ENCODE measurements around the gene HDAC10.

HDAC10 gene

DNA sequence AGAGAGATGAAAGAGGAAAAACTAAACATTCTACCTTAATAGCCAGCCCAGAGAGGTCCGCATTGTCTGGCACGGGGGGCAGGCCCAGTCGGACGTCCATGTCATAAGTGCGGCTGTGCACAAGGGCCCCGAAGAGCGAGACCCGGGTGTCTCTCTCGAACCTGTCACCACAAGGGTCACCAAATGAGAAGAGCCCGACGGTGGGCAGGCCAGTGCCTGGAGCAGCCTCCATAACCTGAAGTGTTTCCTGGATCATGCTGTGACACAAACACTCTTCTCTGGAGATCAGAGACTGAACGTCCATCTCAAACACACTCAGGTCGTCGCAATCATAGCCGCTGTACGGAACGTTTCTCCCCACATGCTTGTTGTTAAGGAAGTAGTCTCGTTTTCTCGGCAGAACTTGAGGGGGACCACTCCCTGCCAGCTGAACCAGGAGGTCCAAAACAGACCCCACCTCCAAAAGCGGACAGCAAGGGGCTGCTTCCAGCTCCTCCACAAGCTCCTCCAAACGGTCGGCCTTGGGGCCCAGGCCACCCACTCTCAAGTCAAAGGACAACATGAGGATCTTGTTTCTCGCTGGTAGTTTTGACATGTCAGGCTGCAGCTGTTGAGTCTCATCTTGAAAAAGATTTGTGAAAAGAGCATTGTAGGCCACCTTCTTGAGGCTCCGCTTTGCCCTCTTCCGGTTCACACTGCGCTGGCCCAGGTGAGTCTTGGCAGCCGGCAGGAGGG lies 7.2 kb downstream of the HDAC10 start:
- ChIA-PET CTCF (interaction anchor here (0.9 to 3.6 kb wide), 14 partner anchors 13 to 448 kb away, joined by 3 to 13 read pairs (median 3); no protein-coding TSS in a partner anchor), POLR2A (interaction anchor here (0.7 kb wide), 1 partner anchor 8 kb away, joined by 3 read pairs; no protein-coding TSS in a partner anchor)
- TF ChIP-seq, protein P1, sequence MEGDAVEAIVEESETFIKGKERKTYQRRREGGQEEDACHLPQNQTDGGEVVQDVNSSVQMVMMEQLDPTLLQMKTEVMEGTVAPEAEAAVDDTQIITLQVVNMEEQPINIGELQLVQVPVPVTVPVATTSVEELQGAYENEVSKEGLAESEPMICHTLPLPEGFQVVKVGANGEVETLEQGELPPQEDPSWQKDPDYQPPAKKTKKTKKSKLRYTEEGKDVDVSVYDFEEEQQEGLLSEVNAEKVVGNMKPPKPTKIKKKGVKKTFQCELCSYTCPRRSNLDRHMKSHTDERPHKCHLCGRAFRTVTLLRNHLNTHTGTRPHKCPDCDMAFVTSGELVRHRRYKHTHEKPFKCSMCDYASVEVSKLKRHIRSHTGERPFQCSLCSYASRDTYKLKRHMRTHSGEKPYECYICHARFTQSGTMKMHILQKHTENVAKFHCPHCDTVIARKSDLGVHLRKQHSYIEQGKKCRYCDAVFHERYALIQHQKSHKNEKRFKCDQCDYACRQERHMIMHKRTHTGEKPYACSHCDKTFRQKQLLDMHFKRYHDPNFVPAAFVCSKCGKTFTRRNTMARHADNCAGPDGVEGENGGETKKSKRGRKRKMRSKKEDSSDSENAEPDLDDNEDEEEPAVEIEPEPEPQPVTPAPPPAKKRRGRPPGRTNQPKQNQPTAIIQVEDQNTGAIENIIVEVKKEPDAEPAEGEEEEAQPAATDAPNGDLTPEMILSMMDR (IDR thresholded peaks at IDR 0.05; ENCODE audit: control extremely low read depth, extremely low read depth, low read depth, missing control alignments) = no peak
- DNase-seq (ENCODE audit: extremely low spot score) = no peak

DNA sequence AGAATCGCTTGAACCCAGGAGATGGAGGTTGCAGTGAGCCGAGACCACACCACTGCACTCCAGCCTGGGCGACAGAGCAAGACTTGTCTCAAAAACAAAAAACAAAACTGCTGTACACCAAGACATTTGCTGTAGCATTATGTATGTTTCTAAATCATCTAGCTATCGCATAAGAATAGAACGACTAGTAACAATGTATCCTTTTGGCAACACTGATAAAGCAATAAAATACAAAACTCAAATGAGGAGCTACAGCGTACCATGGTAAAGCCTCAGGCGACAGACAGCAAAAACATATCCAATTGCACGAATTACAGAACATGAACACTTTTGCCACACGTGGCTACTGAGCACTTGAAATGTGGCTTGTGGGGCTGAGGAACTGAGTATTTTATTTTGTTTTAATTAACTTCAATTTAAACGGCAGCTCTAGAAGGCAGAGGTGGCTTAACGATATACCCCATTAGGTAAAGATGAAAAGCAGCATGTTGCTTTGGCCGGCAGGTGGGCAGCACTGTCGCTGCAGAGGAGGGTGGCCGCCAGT lies 8.6 kb downstream of the HDAC10 start:
- no peak for DNase-seq (ENCODE audit: extremely low spot score)

DNA sequence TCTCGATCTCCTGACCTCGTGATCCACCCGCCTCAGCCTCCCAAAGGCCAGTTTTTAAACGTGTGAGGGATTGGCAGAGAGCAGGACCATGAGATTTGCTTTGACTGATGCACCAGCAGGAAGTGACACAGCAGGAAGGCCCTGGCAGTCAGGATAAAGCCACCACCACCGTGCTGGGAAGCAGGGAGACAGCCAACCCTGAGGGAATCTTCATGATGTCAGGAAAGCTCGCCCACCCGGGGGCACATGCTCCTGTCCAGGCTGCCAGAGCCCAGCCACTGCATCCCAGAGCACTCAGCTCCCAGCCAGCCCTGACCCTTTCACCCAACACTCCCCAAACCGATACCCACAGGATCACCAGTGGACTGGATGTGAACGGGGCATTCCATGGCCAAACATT lies 12.3 kb downstream of the HDAC10 start:
- CTCF ChIA-PET = interaction anchor here (1.4 to 2.9 kb wide), 2 partner anchors 11 to 259 kb away, joined by 4 to 15 read pairs; no protein-coding TSS in a partner anchor
- no peak for DNase-seq (ENCODE audit: extremely low spot score)
- TF ChIP-seq, protein P1 (IDR thresholded peaks at IDR 0.05; ENCODE audit: control extremely low read depth, extremely low read depth, low read depth, missing control alignments) = no peak
- POLR2A ChIA-PET = no interaction called here

More for the DNA sequence above, 8.6 kb downstream of the HDAC10 start:
- POLR2A ChIA-PET = interaction anchor here (0.6 kb wide), 1 partner anchor 265 kb away, joined by 3 read pairs; the partner anchor contains the start of genes LMF2 and NCAPH2
- CTCF ChIA-PET = interaction anchor here (0.6 to 3.0 kb wide), 15 partner anchors 8 to 379 kb away, joined by 3 to 23 read pairs (median 3); partner anchors contain the start of genes HDAC10 and SCO2
- TF ChIP-seq, protein P1 (IDR thresholded peaks at IDR 0.05; ENCODE audit: control extremely low read depth, extremely low read depth, low read depth, missing control alignments) = no peak

DNA sequence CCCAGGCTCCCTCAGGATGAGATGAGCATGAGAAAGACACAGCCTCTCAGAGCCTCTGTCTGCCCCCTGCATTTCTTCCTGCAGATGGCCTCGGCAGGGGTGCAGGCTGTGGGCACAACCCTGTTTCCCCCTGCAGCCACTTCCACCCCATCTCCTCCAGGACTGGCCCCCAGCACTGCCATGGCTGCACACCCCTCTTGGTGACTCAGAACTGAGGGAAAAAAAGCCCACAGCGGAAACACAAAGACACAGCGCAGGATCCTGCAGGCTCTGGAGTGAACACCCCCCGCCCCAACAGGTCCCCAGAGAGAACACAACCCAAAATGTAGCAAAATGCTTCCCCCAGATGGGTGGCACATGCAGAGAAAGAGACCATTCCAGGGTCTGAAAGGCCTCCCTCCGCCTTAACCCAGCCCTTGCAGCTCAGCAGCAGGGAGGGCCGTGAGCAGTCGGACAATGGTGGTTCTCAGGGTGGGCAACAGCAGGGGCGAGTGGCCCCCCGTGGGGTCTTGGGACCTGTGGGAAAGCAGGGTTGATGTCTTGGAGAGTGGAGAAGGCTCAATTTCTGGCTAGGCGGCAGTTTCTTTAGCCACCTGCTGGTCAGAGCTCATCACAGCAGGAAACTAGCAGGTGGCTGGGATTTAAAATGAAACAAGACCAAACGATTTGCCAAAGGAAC lies 14.2 kb downstream of the HDAC10 start:
- TF ChIP-seq, protein P1 (IDR thresholded peaks at IDR 0.05; ENCODE audit: control extremely low read depth, extremely low read depth, low read depth, missing control alignments) = peak; percentile 30
- POLR2A ChIA-PET = no interaction called here
- CTCF ChIA-PET = interaction anchor here (0.6 to 3.0 kb wide), 9 partner anchors 14 to 163 kb away, joined by 3 to 10 read pairs (median 3); partner anchors contain the start of gene HDAC10
- no peak for DNase-seq (ENCODE audit: extremely low spot score)

DNA sequence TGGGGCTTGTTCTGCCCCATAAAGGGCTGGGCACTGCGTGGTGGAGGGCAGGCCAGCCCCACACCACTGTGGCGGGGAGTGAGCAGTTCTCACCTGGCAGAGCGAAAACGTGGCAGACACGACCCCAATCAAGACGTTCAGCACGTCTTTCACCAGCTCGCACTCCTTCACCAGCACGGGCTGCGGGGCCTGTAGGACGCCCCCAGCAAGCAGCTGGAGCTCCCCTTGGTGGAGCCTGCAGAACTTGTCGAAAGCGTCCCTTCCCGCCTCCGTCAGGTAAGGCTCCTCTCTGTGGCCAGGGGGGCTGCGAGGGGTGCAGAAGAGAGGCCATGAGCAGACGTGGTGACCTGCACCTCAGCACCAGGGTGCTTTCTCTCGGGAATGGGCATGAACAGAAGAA lies 17.8 kb downstream of the HDAC10 start:
- CTCF ChIA-PET = interaction anchor here (1.3 to 4.3 kb wide), 4 partner anchors 8 to 27 kb away, joined by 4 to 23 read pairs (median 4); partner anchors contain the start of gene HDAC10

More for the DNA sequence above, 17.8 kb downstream of the HDAC10 start:
- POLR2A ChIA-PET = no interaction called here
- no peak for DNase-seq (ENCODE audit: extremely low spot score)
- TF ChIP-seq, protein P1 (IDR thresholded peaks at IDR 0.05; ENCODE audit: control extremely low read depth, extremely low read depth, low read depth, missing control alignments) = no peak

Measured in GM10248 (cell line).